Right cardiac atrium (tissue), 5 donors: ENCODE data around the gene CDC42EP5. TPM values are rescaled to one million over a fixed set of nuclear protein-coding genes. Genes with fewer than 3 reads are reported as not detected.

Experiments
- ATAC-seq, 2 donors: fragments of 200-7000 bp; cut with Tn5 transposase; one replicate each; pipeline versions ENCODE4 v1.8.0 to v1.9.1; 2020; ENCODE audit warnings: moderate library complexity in 2 of 2, mild to moderate bottlenecking in 1 of 2
- DNase-seq, 3 donors: peaks; one replicate each; pipeline ENCODE4 v3.0.0-alpha.2; 2020
- H3K27ac ChIP-seq: one replicate; pipeline ENCODE4 v1.5.1; 2013; ENCODE audit warnings: mild to moderate bottlenecking, low read length, control low read depth, moderate library complexity
- H3K27me3 ChIP-seq: one replicate; pipeline ENCODE4 v1.6.1; 2013; ENCODE audit not compliant: control insufficient read depth, insufficient read depth
- H3K4me1 ChIP-seq: one replicate; pipeline ENCODE4 v1.6.1; 2013; ENCODE audit warnings: low read length; ENCODE audit not compliant: control insufficient read depth, insufficient read depth
- H3K4me3 ChIP-seq: one replicate; pipeline ENCODE4 v1.5.1; 2013; ENCODE audit warnings: low read length, control low read depth
- H3K9me3 ChIP-seq: one replicate; pipeline ENCODE4 v1.6.1; 2013; ENCODE audit warnings: low read length; ENCODE audit not compliant: control insufficient read depth
- WGBS: extraction: QIAGEN DNeasy Blood & Tissue Kit; methylation state at CpG from one replicate; pipeline ENCODE4 v1.1.7; 2013; 5-methylcytosine and 5-hydroxymethylcytosine counted together
- intact Hi-C, 4 donors: fragments of 100-400 bp; cut with DNase I; formaldehyde crosslinking; loops; one replicate each; pipeline versions ENCODE4 v1.11.0 to v1.14.0; 2022 to 2023
- polyA plus RNA-seq: library from polyadenylated mRNA; stranded (reverse); fragments of 200-250 nt; gene quantifications from one replicate; pipeline ENCODE4 v1.2.3, GENCODE V29; 2013
- total RNA-seq, 4 donors: library from RNA; stranded (reverse); fragmentation: NEBNext Ultra II Directional; extraction: Animal tissue kit (Norgen Biotek cat#: 25700); gene quantifications; one replicate each; pipeline ENCODE4 v1.2.1, GENCODE V29; 2021
- donor health status: healthy with polysubstance abuse.
- donor health status: DM: no; HTN: yes; CAD: no.
- donor health status: DM: no; HTN: no; CAD: no.
- donor health status: DM: no; HTN: yes; CAD: no; lungs with severe emphysema.
- donor health status: DM: yes; HTN: yes; CAD: no.

The CDC42EP5 gene
- total and polyA plus RNA-seq, 5 donors, result 10.4 to 22.5 (median 12.4) TPM

- Histone ChIP-seq H3K27me3 (no peaks in the 10 kb centered on the region), H3K4me1 (peaks cover 6% of the 10 kb centered on the region), H3K4me3 (no peak overlapping the region), H3K27ac (peak overlapping the region; percentile 95), H3K9me3 (no peaks in the 10 kb centered on the region)
- no peak for ATAC-seq
- WGBS, result 57% methylated on average over 15 of the region's 15 CpGs
- peak; percentile 52 to 75 (median 65) for DNase-seq
- intact Hi-C loops, result no loop called here
These were observed 10.9 kb downstream of the CDC42EP5 start for GRCh38 chr19:54462047-54462654.

GRCh38 chr19:54461613-54462012 is 11.5 kb downstream of the CDC42EP5 start:
- H3K4me1 ChIP-seq, result peaks cover 6% of the 10 kb centered on the region
- H3K9me3 ChIP-seq, result no peaks in the 10 kb centered on the region
- no peak for DNase-seq
- WGBS, result 51% methylated on average over 3 of the region's 3 CpGs
- intact Hi-C loops, result no loop called here
- no peaks in the 10 kb centered on the region for H3K27me3 ChIP-seq
- no peak for ATAC-seq
- no peak overlapping the region for H3K4me3 ChIP-seq
- no peak overlapping the region for H3K27ac ChIP-seq

GRCh38 chr19:54461210-54461609 is 11.9 kb downstream of the CDC42EP5 start:
- WGBS, result 71% methylated on average over 27 of the region's 27 CpGs
- ATAC-seq, result no peak
- Histone ChIP-seq H3K27me3 (no peaks in the 10 kb centered on the region), H3K4me3 (no peak overlapping the region), H3K9me3 (no peaks in the 10 kb centered on the region), H3K27ac (no peak overlapping the region), H3K4me1 (peaks cover 6% of the 10 kb centered on the region)
- DNase-seq, result peak; percentile 34 to 72 (median 65)
- intact Hi-C loops, result no loop called here

GRCh38 chr19:54460230-54461005 is 12.7 kb downstream of the CDC42EP5 start:
- ATAC-seq (no peak), DNase-seq (peak; percentile 23 to 69 (median 62))
- H3K4me3 ChIP-seq, result no peak overlapping the region
- 82% methylated on average over 39 of the region's 39 CpGs for WGBS
- peaks cover 6% of the 10 kb centered on the region for H3K4me1 ChIP-seq
- H3K27me3 ChIP-seq, result no peaks in the 10 kb centered on the region
- H3K9me3 ChIP-seq, result no peaks in the 10 kb centered on the region
- intact Hi-C loops, result no loop called here
- H3K27ac ChIP-seq, result no peak overlapping the region

GRCh38 chr19:54459282-54460229 is 13.5 kb downstream of the CDC42EP5 start:
- intact Hi-C loops, result no loop called here
- ATAC-seq, result no peak
- H3K27me3 ChIP-seq, result no peaks in the 10 kb centered on the region
- no peak overlapping the region for H3K4me3 ChIP-seq
- peak; percentile 36 to 60 (median 47) for DNase-seq
- peaks cover 6% of the 10 kb centered on the region for H3K4me1 ChIP-seq
- H3K27ac ChIP-seq, result no peak overlapping the region
- H3K9me3 ChIP-seq, result no peaks in the 10 kb centered on the region
- 76% methylated on average over 16 of the region's 16 CpGs for WGBS

- Histone ChIP-seq H3K9me3 (no peaks in the 10 kb centered on the region), H3K4me3 (no peak overlapping the region), H3K27ac (no peak overlapping the region), H3K4me1 (peaks cover 6% of the 10 kb centered on the region), H3K27me3 (no peaks in the 10 kb centered on the region)
- 81% methylated on average over 11 of the region's 11 CpGs for WGBS
- ATAC-seq (no peak), DNase-seq (peak; percentile 29 to 60 (median 57))
- intact Hi-C loops, result no loop called here
These were observed 14.3 kb downstream of the CDC42EP5 start for GRCh38 chr19:54458648-54459281.

GRCh38 chr19:54457773-54458647 is 15.1 kb downstream of the CDC42EP5 start:
- H3K27me3 ChIP-seq, result no peaks in the 10 kb centered on the region
- ATAC-seq, result no peak
- peaks cover 6% of the 10 kb centered on the region for H3K4me1 ChIP-seq
- no peak overlapping the region for H3K4me3 ChIP-seq
- 90% methylated on average over 42 of the region's 42 CpGs for WGBS
- H3K9me3 ChIP-seq, result no peaks in the 10 kb centered on the region
- peak in 1 of 3 donors; percentile 46 for DNase-seq
- H3K27ac ChIP-seq, result no peak overlapping the region
- intact Hi-C loops, result no loop called here

GRCh38 chr19:54456423-54457373 is 16.4 kb downstream of the CDC42EP5 start:
- 91% methylated on average over 51 of the region's 51 CpGs for WGBS
- no peak for ATAC-seq
- no peak overlapping the region for H3K27ac ChIP-seq
- H3K9me3 ChIP-seq, result no peaks in the 10 kb centered on the region
- peak in 1 of 3 donors; percentile 49 for DNase-seq
- H3K27me3 ChIP-seq, result no peaks in the 10 kb centered on the region
- H3K4me3 ChIP-seq, result no peak overlapping the region
- H3K4me1 ChIP-seq, result no peaks in the 10 kb centered on the region
- intact Hi-C loops, result no loop called here

GRCh38 chr19:54455786-54456422 is 17.2 kb downstream of the CDC42EP5 start:
- peak in 1 of 3 donors; percentile 54 for DNase-seq
- ATAC-seq, result no peak
- WGBS, result 92% methylated on average over 40 of the region's 40 CpGs

More at GRCh38 chr19:54455786-54456422, 17.2 kb downstream of the CDC42EP5 start:
- H3K4me1 ChIP-seq, result peaks cover 4% of the 10 kb centered on the region
- H3K27ac ChIP-seq, result no peak overlapping the region
- intact Hi-C loops, result no loop called here
- no peaks in the 10 kb centered on the region for H3K9me3 ChIP-seq
- no peak overlapping the region for H3K4me3 ChIP-seq
- H3K27me3 ChIP-seq, result no peaks in the 10 kb centered on the region
